Osteoblast (primary cell): ENCODE results near the gene NLN. TPM values are rescaled to one million over a fixed set of nuclear protein-coding genes. Genes with fewer than 3 reads are reported as not detected.

Experiments used
- DNase-seq: peaks from one replicate; pipeline ENCODE4 v3.0.0; 2011; ENCODE audit warnings: low spot score, mixed read lengths; ENCODE audit not compliant: insufficient read length; ENCODE audit errors: missing footprints
- H2AFZ ChIP-seq: 2 replicates; pipeline ENCODE4 v1.6.0; 2011; ENCODE audit warnings: mild to moderate bottlenecking, low read length
- H3K27ac ChIP-seq: 2 replicates; pipeline ENCODE4 v1.5.1; 2011; ENCODE audit warnings: mild to moderate bottlenecking, low read depth, low read length, moderate library complexity
- H3K27me3 ChIP-seq: 2 replicates; pipeline ENCODE4 v1.6.0; 2012; ENCODE audit warnings: mild to moderate bottlenecking, control low read depth, inconsistent platforms, low read length, moderate library complexity; ENCODE audit not compliant: insufficient read depth
- H3K36me3 ChIP-seq: 2 replicates; pipeline ENCODE4 v1.5.1; 2011; ENCODE audit warnings: mild to moderate bottlenecking, low read length, control low read depth, moderate library complexity; ENCODE audit not compliant: insufficient read depth
- H3K4me1 ChIP-seq: 2 replicates; pipeline ENCODE4 v1.5.1; 2011; ENCODE audit warnings: mild to moderate bottlenecking, low read length, control low read depth, moderate library complexity; ENCODE audit not compliant: insufficient read depth
- H3K4me2 ChIP-seq: 2 replicates; pipeline ENCODE4 v1.6.0; 2011; ENCODE audit warnings: mild to moderate bottlenecking, low read length; ENCODE audit not compliant: insufficient read depth
- H3K4me3 ChIP-seq: fragments of 200-600 bp; sonication (generic); 3 replicates; pipeline ENCODE4 v1.5.1; 2012; ENCODE audit warnings: mild to moderate bottlenecking, low read length, inconsistent platforms; ENCODE audit not compliant: insufficient read depth
- H3K79me2 ChIP-seq: 2 replicates; pipeline ENCODE4 v1.6.0; 2012; ENCODE audit warnings: mild to moderate bottlenecking, low read length, control low read depth, inconsistent platforms; ENCODE audit not compliant: insufficient read depth
- H3K9me3 ChIP-seq: 2 replicates; pipeline ENCODE4 v1.5.1; 2011; ENCODE audit warnings: low read depth, low read length, control low read depth
- H4K20me1 ChIP-seq: 2 replicates; pipeline ENCODE4 v1.6.0; 2012; ENCODE audit warnings: mild to moderate bottlenecking, low read length, control low read depth; ENCODE audit not compliant: insufficient read depth
- CTCF ChIP-seq: IDR thresholded peaks from 2 replicates; pipeline ENCODE4 v1.5.1; 2011; ENCODE audit warnings: mild to moderate bottlenecking, low read depth, low read length, moderate library complexity; ENCODE audit errors: extremely low read depth
- total RNA-seq: library from RNA; depleted of rRNA; stranded (reverse); fragments of >200 nt; gene quantifications from 2 replicates; pipeline ENCODE4 v1.2.3, GENCODE V29; 2012

The NLN gene
- total RNA-seq, 1 donor = 35.5 TPM

- Histone ChIP-seq H2AFZ (no peak overlapping the region), H3K4me2 (no peak overlapping the region), H4K20me1 (no peaks in the 10 kb centered on the region), H3K4me3 (no peak overlapping the region), H3K36me3 (peaks cover 18% of the 10 kb centered on the region), H3K27ac (no peak overlapping the region), H3K9me3 (no peaks in the 10 kb centered on the region), H3K27me3 (no peaks in the 10 kb centered on the region), H3K4me1 (no peaks in the 10 kb centered on the region), H3K79me2 (no peaks in the 10 kb centered on the region)
- TF ChIP-seq CTCF = no peak
- no peak for DNase-seq
These were observed 39.9 kb upstream of the NLN start for GRCh38 chr5:65682148-65682547.

GRCh38 chr5:65693121-65693520 is 28.9 kb upstream of the NLN start:
- DNase-seq = no peak
- Histone ChIP-seq H2AFZ (no peak overlapping the region), H3K4me1 (peaks cover 9% of the 10 kb centered on the region), H3K4me2 (no peak overlapping the region), H3K27ac (no peak overlapping the region), H4K20me1 (no peaks in the 10 kb centered on the region), H3K36me3 (peaks cover 6% of the 10 kb centered on the region), H3K4me3 (no peak overlapping the region), H3K9me3 (no peaks in the 10 kb centered on the region), H3K27me3 (no peaks in the 10 kb centered on the region), H3K79me2 (no peaks in the 10 kb centered on the region)
- no peak for TF ChIP-seq CTCF

- Histone ChIP-seq H3K4me3 (no peak overlapping the region), H2AFZ (no peak overlapping the region), H3K79me2 (no peaks in the 10 kb centered on the region), H4K20me1 (no peaks in the 10 kb centered on the region), H3K4me1 (peaks cover 9% of the 10 kb centered on the region), H3K27ac (no peak overlapping the region), H3K36me3 (peaks cover 7% of the 10 kb centered on the region), H3K27me3 (no peaks in the 10 kb centered on the region), H3K9me3 (no peaks in the 10 kb centered on the region), H3K4me2 (no peak overlapping the region)
- no peak for DNase-seq
- no peak for TF ChIP-seq CTCF
These were observed 26.7 kb upstream of the NLN start for GRCh38 chr5:65695162-65695755.

GRCh38 chr5:65695896-65696295 is 26.1 kb upstream of the NLN start:
- no peak for TF ChIP-seq CTCF
- H3K4me2 ChIP-seq = no peak overlapping the region
- peaks cover 9% of the 10 kb centered on the region for H3K4me1 ChIP-seq
- H3K79me2 ChIP-seq = no peaks in the 10 kb centered on the region
- H3K27me3 ChIP-seq = no peaks in the 10 kb centered on the region
- DNase-seq = no peak
- H3K27ac ChIP-seq = no peak overlapping the region
- peaks cover 6% of the 10 kb centered on the region for H3K36me3 ChIP-seq
- no peak overlapping the region for H3K4me3 ChIP-seq
- no peak overlapping the region for H2AFZ ChIP-seq
- H4K20me1 ChIP-seq = no peaks in the 10 kb centered on the region
- H3K9me3 ChIP-seq = no peaks in the 10 kb centered on the region
